Effector memory CD4-positive, alpha-beta T cell (primary cell): ENCODE results near the gene PSG1.
"Not testable (repeated sequence)": the region's sequence is repeated elsewhere in the genome, so short reads cannot be mapped to it uniquely, and the experiment has no call there.

Experiments used
- DNase-seq, 3 donors: peaks; one replicate each; pipeline ENCODE4 v3.0.0-alpha.2; 2020
- H3K27ac ChIP-seq: 2 replicates; pipeline ENCODE4 v1.7.0; 2013; ENCODE audit warnings: mild to moderate bottlenecking, low read length, moderate library complexity; ENCODE audit not compliant: insufficient read depth, poor library complexity, severe bottlenecking
- H3K27me3 ChIP-seq: replicated peaks from 2 replicates; pipeline ENCODE4 v1.7.0; 2013; ENCODE audit warnings: mild to moderate bottlenecking, low read length; ENCODE audit not compliant: insufficient read depth, control insufficient read depth, poor library complexity, severe bottlenecking
- H3K36me3 ChIP-seq: 2 replicates; pipeline ENCODE4 v1.7.0; 2013; ENCODE audit warnings: mild to moderate bottlenecking, low read length, moderate library complexity; ENCODE audit not compliant: control insufficient read depth, insufficient read depth
- H3K4me1 ChIP-seq: 2 replicates; pipeline ENCODE4 v1.7.0; 2013; ENCODE audit warnings: low read length, mild to moderate bottlenecking; ENCODE audit not compliant: control insufficient read depth, insufficient read depth, poor library complexity, severe bottlenecking
- H3K4me3 ChIP-seq: 2 replicates; pipeline ENCODE4 v1.7.0; 2013; ENCODE audit warnings: low read length, low read depth, mild to moderate bottlenecking; ENCODE audit not compliant: insufficient read depth, poor library complexity, severe bottlenecking
- H3K9me3 ChIP-seq: 2 replicates; pipeline ENCODE4 v1.7.0; 2013; ENCODE audit warnings: mild to moderate bottlenecking, low read length, moderate library complexity; ENCODE audit not compliant: control insufficient read depth
- total RNA-seq, 3 donors: gene quantifications; one replicate each; lab custom pipeline; 2026; lab: John Stamatoyannopoulos, UW

Gene PSG1
- total RNA-seq = 0 reads per million in 3 donors

- no peaks in the 10 kb centered on the region for H3K36me3 ChIP-seq
- no peaks in the 10 kb centered on the region for H3K4me1 ChIP-seq
- H3K4me3 ChIP-seq = no peak within 1 kb of the TSS
- H3K9me3 ChIP-seq = no peaks in the 10 kb centered on the region
- H3K27ac ChIP-seq = no peak within 1 kb of the TSS
- no peak for DNase-seq
- no peaks in the 10 kb centered on the region for H3K27me3 ChIP-seq
Observed at GRCh38 chr19:42879613-42880012, at the start of gene PSG1. PSG1 (minus strand) TSS chr19:42879713; CDS start chr19:42879581, 132 bp downstream.

- Histone ChIP-seq H3K27ac (no peak overlapping the region), H3K36me3 (no peaks in the 10 kb centered on the region), H3K27me3 (no peaks in the 10 kb centered on the region), H3K4me1 (no peaks in the 10 kb centered on the region), H3K9me3 (no peaks in the 10 kb centered on the region), H3K4me3 (no peak overlapping the region)
- DNase-seq = no peak
Observed at GRCh38 chr19:42928896-42929295, 49.4 kb upstream of the PSG1 start.

- no peak overlapping the region for H3K27ac ChIP-seq
Observed at GRCh38 chr19:42926781-42927180, 47.3 kb upstream of the PSG1 start.

GRCh38 chr19:42923106-42923505 lies 43.6 kb upstream of the PSG1 start:
- not testable (repeated sequence) for H3K27me3 ChIP-seq, DNase-seq, H3K27ac ChIP-seq, H3K4me3 ChIP-seq, H3K36me3 ChIP-seq, H3K4me1 ChIP-seq, H3K9me3 ChIP-seq

More at GRCh38 chr19:42926781-42927180, 47.3 kb upstream of the PSG1 start:
- Histone ChIP-seq H3K36me3 (no peaks in the 10 kb centered on the region), H3K4me3 (no peak overlapping the region), H3K27me3 (no peaks in the 10 kb centered on the region), H3K4me1 (no peaks in the 10 kb centered on the region), H3K9me3 (no peaks in the 10 kb centered on the region)
- DNase-seq = no peak

GRCh38 chr19:42920971-42921370 lies 41.5 kb upstream of the PSG1 start:
- not testable (repeated sequence) for DNase-seq

GRCh38 chr19:42919757-42920079 lies 40.2 kb upstream of the PSG1 start:
- Histone ChIP-seq H3K36me3 (no peaks in the 10 kb centered on the region), H3K27ac (no peak overlapping the region), H3K4me1 (no peaks in the 10 kb centered on the region), H3K4me3 (no peak overlapping the region), H3K9me3 (no peaks in the 10 kb centered on the region), H3K27me3 (no peaks in the 10 kb centered on the region)
- DNase-seq = no peak

More at GRCh38 chr19:42920971-42921370, 41.5 kb upstream of the PSG1 start:
- H3K9me3 ChIP-seq, H3K27me3 ChIP-seq, H3K4me1 ChIP-seq, H3K27ac ChIP-seq, H3K36me3 ChIP-seq, H3K4me3 ChIP-seq: not testable (repeated sequence)

GRCh38 chr19:42919070-42919756 lies 39.7 kb upstream of the PSG1 start:
- not testable (repeated sequence) for DNase-seq, H3K27me3 ChIP-seq, H3K4me1 ChIP-seq, H3K4me3 ChIP-seq, H3K36me3 ChIP-seq, H3K9me3 ChIP-seq, H3K27ac ChIP-seq

GRCh38 chr19:42918377-42919069 lies 39.0 kb upstream of the PSG1 start:
- DNase-seq, H3K4me1 ChIP-seq, H3K9me3 ChIP-seq, H3K27ac ChIP-seq, H3K27me3 ChIP-seq, H3K36me3 ChIP-seq, H3K4me3 ChIP-seq: not testable (repeated sequence)

- not testable (repeated sequence) for H3K4me3 ChIP-seq, H3K27ac ChIP-seq, H3K36me3 ChIP-seq, H3K4me1 ChIP-seq, H3K27me3 ChIP-seq, H3K9me3 ChIP-seq, DNase-seq
Observed at GRCh38 chr19:42917634-42918033, 38.1 kb upstream of the PSG1 start, which contains the start of gene PSG6. PSG6 (minus strand) TSS chr19:42917894; CDS start chr19:42917792, 102 bp downstream.

- H3K4me1 ChIP-seq, H3K36me3 ChIP-seq, H3K4me3 ChIP-seq, H3K9me3 ChIP-seq, H3K27ac ChIP-seq, H3K27me3 ChIP-seq, DNase-seq: not testable (repeated sequence)
Observed at GRCh38 chr19:42916931-42917330, 37.4 kb upstream of the PSG1 start.
